CD14-positive monocyte (primary cell): ENCODE measurements around the gene RNF213. TPM values are rescaled to one million over a fixed set of nuclear protein-coding genes. Genes with fewer than 3 reads are reported as not detected.

ENCODE experiments used
- DNase-seq, 3 donors: peaks; one replicate each; pipeline ENCODE4 v3.0.0-alpha.2; 2011 to 2022
- H2AFZ ChIP-seq: 2 replicates; pipeline ENCODE4 v1.6.0; 2012; ENCODE audit warnings: mild to moderate bottlenecking, low read depth, low read length, inconsistent platforms; ENCODE audit not compliant: insufficient read depth, poor library complexity, severe bottlenecking
- H3K27ac ChIP-seq, 2 donors: 1 replicate in 1 of 2; 2 replicates in 1 of 2; pipeline ENCODE4 v1.5.1; 2012 to 2013; ENCODE audit warnings: low read length in 2 of 2, control low read depth in 1 of 2, inconsistent platforms in 1 of 2, low read depth in 1 of 2, mild to moderate bottlenecking in 1 of 2
- H3K27me3 ChIP-seq, 2 donors: one replicate each; pipeline versions ENCODE4 v1.6.0 to v1.6.1; 2011 to 2013; ENCODE audit warnings: low read length in 2 of 2; ENCODE audit not compliant: control insufficient read depth in 2 of 2, insufficient read depth in 2 of 2
- H3K36me3 ChIP-seq, 2 donors: replicated peaks in 1 of 2; 1 replicate in 1 of 2; 2 replicates in 1 of 2; pipeline versions ENCODE4 v1.5.1 to v1.6.1; 2012 to 2013; ENCODE audit warnings: low read length in 2 of 2, control low read depth in 1 of 2, inconsistent platforms in 1 of 2, mild to moderate bottlenecking in 1 of 2; ENCODE audit not compliant: insufficient read depth in 2 of 2, control insufficient read depth in 1 of 2
- H3K4me1 ChIP-seq, 2 donors: 1 replicate in 1 of 2; 2 replicates in 1 of 2; pipeline versions ENCODE4 v1.5.1 to v1.6.1; 2012 to 2013; ENCODE audit warnings: low read length in 2 of 2, control low read depth in 1 of 2, inconsistent platforms in 1 of 2, mild to moderate bottlenecking in 1 of 2, moderate library complexity in 1 of 2; ENCODE audit not compliant: insufficient read depth in 2 of 2, control insufficient read depth in 1 of 2
- H3K4me2 ChIP-seq: replicated peaks from 2 replicates; pipeline ENCODE3; 2012; ENCODE audit warnings: low read length, moderate library complexity, mild to moderate bottlenecking; ENCODE audit not compliant: poor library complexity, severe bottlenecking; ENCODE audit errors: extremely low read depth
- H3K4me3 ChIP-seq, 3 experiments: fragments of 200-600 bp in 1 of 3; sonication (generic) in 1 of 3; replicated peaks in 1 of 3; 1 replicate in 2 of 3; 2 replicates in 1 of 3; pipeline ENCODE4 v1.5.1; 2011 to 2013; ENCODE audit warnings: low read length in 3 of 3, mild to moderate bottlenecking in 3 of 3, control low read depth in 2 of 3, low read depth in 2 of 3, inconsistent platforms in 1 of 3, moderate library complexity in 1 of 3
- H3K79me2 ChIP-seq: 2 replicates; pipeline ENCODE4 v1.6.0; 2012; ENCODE audit warnings: mild to moderate bottlenecking, control low read depth, inconsistent platforms, low read length, moderate library complexity; ENCODE audit not compliant: insufficient read depth
- H3K9ac ChIP-seq: 2 replicates; pipeline ENCODE4 v1.6.0; 2017; ENCODE audit warnings: low read length, mild to moderate bottlenecking; ENCODE audit not compliant: insufficient read depth, poor library complexity, severe bottlenecking
- H3K9me3 ChIP-seq, 2 donors: replicated peaks in 1 of 2; 1 replicate in 1 of 2; 2 replicates in 1 of 2; pipeline versions ENCODE4 v1.5.1 to v1.6.1; 2012 to 2013; ENCODE audit warnings: low read length in 2 of 2, control low read depth in 1 of 2; ENCODE audit not compliant: control insufficient read depth in 1 of 2, insufficient read depth in 1 of 2
- H4K20me1 ChIP-seq: 2 replicates; pipeline ENCODE4 v1.6.0; 2012; ENCODE audit warnings: mild to moderate bottlenecking, low read length, control low read depth, moderate library complexity; ENCODE audit not compliant: insufficient read depth
- H3K27ac Mint-ChIP-seq, 7 donors: one replicate each; pipeline ENCODE4 v1.8.0; 2020; ENCODE audit warnings: mild to moderate bottlenecking in 7 of 7, mixed read lengths in 7 of 7, moderate library complexity in 6 of 7, inconsistent platforms in 2 of 7
- H3K27me3 Mint-ChIP-seq, 3 donors: one replicate each; pipeline ENCODE4 v1.8.0; 2021 to 2022; ENCODE audit warnings: low read depth in 3 of 3, mild to moderate bottlenecking in 3 of 3, mixed read lengths in 3 of 3, moderate library complexity in 3 of 3, inconsistent platforms in 1 of 3
- H3K36me3 Mint-ChIP-seq, 2 donors: one replicate each; pipeline ENCODE4 v1.8.0; 2020; ENCODE audit warnings: mixed read lengths in 2 of 2, inconsistent platforms in 1 of 2, mild to moderate bottlenecking in 1 of 2
- H3K4me1 Mint-ChIP-seq: one replicate; pipeline ENCODE4 v1.8.0; 2020; ENCODE audit warnings: mild to moderate bottlenecking, mixed read lengths
- H3K4me3 Mint-ChIP-seq, 2 donors: one replicate each; pipeline ENCODE4 v1.8.0; 2020; ENCODE audit warnings: mild to moderate bottlenecking in 2 of 2, mixed read lengths in 2 of 2, moderate library complexity in 1 of 2
- H3K9me3 Mint-ChIP-seq, 7 donors: one replicate each; pipeline ENCODE4 v1.8.0; 2020 to 2022; ENCODE audit warnings: mixed read lengths in 7 of 7, mild to moderate bottlenecking in 6 of 7, moderate library complexity in 6 of 7, inconsistent platforms in 2 of 7
- WGBS: methylation state at CpG from one replicate; pipeline ENCODE4 v1.1.5; 2013; ENCODE audit warnings: missing lambda C conversion rate; ENCODE audit not compliant: insufficient coverage; 5-methylcytosine and 5-hydroxymethylcytosine counted together
- intact Hi-C, 2 donors: fragments of 100-400 bp; cut with micrococcal nuclease; formaldehyde crosslinking; loops; one replicate each; pipeline versions ENCODE4 v1.15.0 to v1.15.1; 2023
- polyA plus RNA-seq, 3 donors: library from polyadenylated mRNA; depleted of rRNA in 1 of 3; unstranded in 2 of 3; stranded (reverse) in 1 of 3; fragments of 300-500 nt in 2 of 3; fragments of >200 nt in 1 of 3; fragmentation: Illumina TruSeq in 2 of 3; gene quantifications; 1 replicate in 2 of 3; 2 replicates in 1 of 3; pipeline ENCODE4 v1.2.3, GENCODE V29; 2012 to 2021
- TF ChIP-seq, protein P1 (sequence below): fragments of 200-600 bp; IDR thresholded peaks from one replicate; pipeline ENCODE4 v1.8.0; 2022; ENCODE audit warnings: antibody characterized with exemption, mild to moderate bottlenecking

Gene RNF213
- polyA plus RNA-seq, 3 donors, result 10.3 to 196 (median 18.1) TPM

- Histone ChIP-seq H3K9ac (no peak overlapping the region), H3K79me2 (no peaks in the 10 kb centered on the region), H3K36me3 (peaks cover 90 to 100% of the 10 kb centered on the region in 2 donors), H3K27me3 (no peaks in the 10 kb centered on the region), H3K4me2 (no peak overlapping the region), H3K27ac (no peak overlapping the region), H3K9me3 (no peaks in the 10 kb centered on the region), H4K20me1 (peaks cover 99% of the 10 kb centered on the region), H3K4me3 (no peak overlapping the region), H3K4me1 (peaks cover 10 to 11% of the 10 kb centered on the region in 2 donors), H2AFZ (no peak overlapping the region)
- intact Hi-C loops, result no loop called here
- H3K27ac Mint-ChIP-seq, result peak overlapping the region in 4 of 7 donors; percentile 10 to 58 (median 22)
- 98% methylated on average over 15 of the region's 20 CpGs for WGBS
- DNase-seq, result no peak
- TF ChIP-seq, protein P1, sequence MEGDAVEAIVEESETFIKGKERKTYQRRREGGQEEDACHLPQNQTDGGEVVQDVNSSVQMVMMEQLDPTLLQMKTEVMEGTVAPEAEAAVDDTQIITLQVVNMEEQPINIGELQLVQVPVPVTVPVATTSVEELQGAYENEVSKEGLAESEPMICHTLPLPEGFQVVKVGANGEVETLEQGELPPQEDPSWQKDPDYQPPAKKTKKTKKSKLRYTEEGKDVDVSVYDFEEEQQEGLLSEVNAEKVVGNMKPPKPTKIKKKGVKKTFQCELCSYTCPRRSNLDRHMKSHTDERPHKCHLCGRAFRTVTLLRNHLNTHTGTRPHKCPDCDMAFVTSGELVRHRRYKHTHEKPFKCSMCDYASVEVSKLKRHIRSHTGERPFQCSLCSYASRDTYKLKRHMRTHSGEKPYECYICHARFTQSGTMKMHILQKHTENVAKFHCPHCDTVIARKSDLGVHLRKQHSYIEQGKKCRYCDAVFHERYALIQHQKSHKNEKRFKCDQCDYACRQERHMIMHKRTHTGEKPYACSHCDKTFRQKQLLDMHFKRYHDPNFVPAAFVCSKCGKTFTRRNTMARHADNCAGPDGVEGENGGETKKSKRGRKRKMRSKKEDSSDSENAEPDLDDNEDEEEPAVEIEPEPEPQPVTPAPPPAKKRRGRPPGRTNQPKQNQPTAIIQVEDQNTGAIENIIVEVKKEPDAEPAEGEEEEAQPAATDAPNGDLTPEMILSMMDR, result no peak
- peaks cover 14% of the 10 kb centered on the region for H3K4me1 Mint-ChIP-seq
- H3K36me3 Mint-ChIP-seq, result peaks cover 83 to 96% of the 10 kb centered on the region in 2 donors
- peaks cover 0 to 2% (median 0%) of the 10 kb centered on the region in 3 donors for H3K27me3 Mint-ChIP-seq
- H3K4me3 Mint-ChIP-seq, result peak overlapping the region in 1 of 2 donors; percentile 4
- peaks cover 0 to 2% (median 0%) of the 10 kb centered on the region in 7 donors for H3K9me3 Mint-ChIP-seq
Observed at GRCh38 chr17:80291691-80292487, 31.2 kb downstream of the RNF213 start.

- intact Hi-C loops, result no loop called here
- no peak overlapping the region for H2AFZ ChIP-seq
- H3K36me3 ChIP-seq, result peaks cover 93 to 100% of the 10 kb centered on the region in 2 donors
- H3K4me2 ChIP-seq, result no peak overlapping the region
- peak overlapping the region in 2 of 7 donors; percentile 13 to 50 for H3K27ac Mint-ChIP-seq
- no peak overlapping the region for H3K27ac ChIP-seq
- H3K9me3 ChIP-seq, result no peaks in the 10 kb centered on the region
- no peak overlapping the region for H3K9ac ChIP-seq
- H3K4me3 ChIP-seq, result no peak overlapping the region
- peaks cover 99% of the 10 kb centered on the region for H4K20me1 ChIP-seq
- peaks cover 0 to 2% (median 0%) of the 10 kb centered on the region in 3 donors for H3K27me3 Mint-ChIP-seq
- peaks cover 5% of the 10 kb centered on the region in 2 donors for H3K4me1 ChIP-seq
- peaks cover 82 to 96% of the 10 kb centered on the region in 2 donors for H3K36me3 Mint-ChIP-seq
- peaks cover 7% of the 10 kb centered on the region for H3K4me1 Mint-ChIP-seq
- no peak for DNase-seq
- no peaks in the 10 kb centered on the region for H3K27me3 ChIP-seq
- WGBS, result 94% methylated on average over 9 of the region's 10 CpGs
- H3K9me3 Mint-ChIP-seq, result peaks cover 0 to 2% (median 0%) of the 10 kb centered on the region in 7 donors
- TF ChIP-seq, protein P1, result no peak
- no peak overlapping the region for H3K4me3 Mint-ChIP-seq
- H3K79me2 ChIP-seq, result no peaks in the 10 kb centered on the region
Observed at GRCh38 chr17:80292521-80292971, 31.9 kb downstream of the RNF213 start.
